Activated CD4-positive, alpha-beta memory T cell treated with anti-CD3 and anti-CD28 coated beads for 36 hours (primary cell): ENCODE data around the gene STON1. TPM values are rescaled to one million over a fixed set of nuclear protein-coding genes. Genes with fewer than 3 reads are reported as not detected.
"Not testable (repeated sequence)": the region's sequence is repeated elsewhere in the genome, so short reads cannot be mapped to it uniquely, and the experiment has no call there.

Experiments used
- CTCF ChIA-PET: fragments of 350-600 bp; sonication (Branson Sonifier 250); formaldehyde crosslinking; loops from one replicate; lab custom pipeline; 2021; ENCODE audit warnings: antibody characterized with exemption, inconsistent platforms; lab: Charles Lee
- POLR2A ChIA-PET: fragments of 350-600 bp; sonication (Branson Sonifier 250); formaldehyde crosslinking; loops from one replicate; lab custom pipeline; 2021; ENCODE audit warnings: antibody characterized with exemption; lab: Charles Lee
- DNase-seq: peaks from one replicate; pipeline ENCODE4 v3.0.0-alpha.2; 2020
- H3K27ac Mint-ChIP-seq: one replicate; pipeline ENCODE4 v1.8.0; 2021; ENCODE audit warnings: mixed read lengths
- H3K27me3 Mint-ChIP-seq: one replicate; pipeline ENCODE4 v1.8.0; 2021; ENCODE audit warnings: mixed read lengths
- H3K36me3 Mint-ChIP-seq: one replicate; pipeline ENCODE4 v1.8.0; 2021; ENCODE audit warnings: mixed read lengths
- H3K4me1 Mint-ChIP-seq: one replicate; pipeline ENCODE4 v1.8.0; 2021; ENCODE audit warnings: low read depth, mixed read lengths
- H3K4me3 Mint-ChIP-seq: one replicate; pipeline ENCODE4 v1.8.0; 2021; ENCODE audit warnings: mild to moderate bottlenecking, mixed read lengths
- H3K9me3 Mint-ChIP-seq: one replicate; pipeline ENCODE4 v1.8.0; 2021; ENCODE audit warnings: mixed read lengths
- intact Hi-C: fragments of 100-400 bp; cut with micrococcal nuclease; formaldehyde crosslinking; loops from one replicate; pipeline ENCODE4 v1.15.1; 2023
- total RNA-seq, 2 experiments: library from RNA; stranded (reverse); gene quantifications; one replicate each; pipeline ENCODE4 v1.2.3, GENCODE V29; 2021

Gene STON1
- total RNA-seq, 2 experiments from 2014 or later: 1.2 TPM

DNA sequence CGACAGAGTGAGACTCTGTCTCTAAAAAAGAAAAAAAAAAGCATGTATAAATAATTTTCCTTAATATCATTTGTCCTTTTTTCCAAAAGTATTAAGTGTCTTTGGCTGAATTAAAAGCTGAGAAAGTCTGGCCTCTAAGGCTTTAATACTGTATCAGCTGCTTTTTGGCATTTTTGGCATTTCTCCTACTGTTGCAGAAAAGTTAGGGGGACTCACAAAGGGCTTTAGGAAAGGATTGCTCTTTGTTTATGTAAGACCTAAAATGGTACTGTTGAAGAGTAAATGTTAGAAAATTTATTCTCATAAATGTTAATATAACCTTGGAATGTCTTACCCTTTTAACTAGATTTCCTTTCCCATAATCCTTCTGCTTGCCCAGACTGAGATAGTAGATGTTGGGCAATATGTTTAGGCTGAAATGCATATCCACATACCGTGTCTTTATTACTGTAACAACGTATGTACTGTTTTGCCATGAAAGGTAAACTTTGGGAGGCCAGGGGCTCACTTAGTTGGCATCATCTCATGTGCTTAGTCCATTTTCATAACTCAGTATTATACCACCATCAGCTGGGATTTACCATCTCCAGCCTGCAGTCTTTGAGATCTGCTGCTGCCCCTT is 18.0 kb upstream of the STON1 start:
- Mint-ChIP-seq H3K27ac (no peak overlapping the region), H3K4me1 (peaks cover 23% of the 10 kb centered on the region), H3K27me3 (no peaks in the 10 kb centered on the region), H3K36me3 (peaks cover 49% of the 10 kb centered on the region), H3K4me3 (no peak overlapping the region), H3K9me3 (no peaks in the 10 kb centered on the region)
- intact Hi-C loops: no loop called here
- no peak for DNase-seq
- CTCF ChIA-PET: no interaction called here
- POLR2A ChIA-PET: no interaction called here

DNA sequence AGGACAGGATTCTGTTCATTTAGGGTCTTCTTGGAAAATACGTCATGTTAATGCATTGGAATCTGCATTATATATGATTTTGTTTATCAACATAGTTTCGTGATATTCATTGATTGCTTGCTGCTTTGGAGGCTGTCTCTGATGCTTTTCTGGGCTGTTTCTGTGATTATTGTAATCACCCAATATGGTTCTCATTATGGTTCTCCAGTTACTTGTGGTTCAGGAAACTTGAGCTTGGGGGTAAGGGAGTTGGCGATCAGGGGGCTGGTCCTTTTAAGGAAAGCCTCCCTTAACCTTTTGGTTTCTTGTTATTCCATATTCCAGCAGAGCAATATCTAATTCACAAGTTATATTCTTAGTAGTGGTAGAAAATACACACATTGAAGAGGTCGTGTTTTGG is 17.4 kb upstream of the STON1 start:
- H3K36me3 Mint-ChIP-seq: peaks cover 50% of the 10 kb centered on the region
- POLR2A ChIA-PET: no interaction called here

DNA sequence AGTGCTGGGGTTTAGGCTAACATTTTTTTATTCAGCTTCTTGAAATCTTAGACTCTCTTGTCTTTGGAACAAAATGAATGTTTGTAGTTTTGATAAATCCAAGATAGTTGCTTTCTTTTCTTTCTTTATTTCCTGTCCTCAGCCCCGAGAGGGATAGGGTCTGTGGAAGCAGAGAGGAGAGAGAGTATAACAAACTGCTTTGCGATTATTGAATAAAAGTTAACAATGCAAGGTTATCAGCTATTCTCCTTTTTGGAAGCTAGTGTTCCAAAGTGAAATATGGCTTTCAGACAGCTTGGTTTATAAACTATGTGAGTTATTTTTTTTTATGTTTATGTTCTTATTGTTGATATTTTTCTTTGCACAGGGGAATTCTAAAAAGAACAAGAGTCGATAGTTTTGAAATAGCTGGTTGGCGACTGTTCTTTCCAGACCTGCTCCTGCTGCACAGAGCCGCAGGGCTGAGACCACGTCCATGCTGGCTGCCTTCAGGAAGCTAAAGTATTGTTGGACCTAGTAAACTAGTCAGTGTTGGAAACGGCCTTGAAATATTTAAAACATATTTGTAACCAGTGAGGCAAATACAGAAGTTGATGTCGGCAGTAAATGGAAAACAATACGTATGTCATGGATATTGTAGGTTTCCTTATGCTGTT is 15.5 kb upstream of the STON1 start:
- intact Hi-C loops: no loop called here
- Mint-ChIP-seq H3K4me3 (no peak overlapping the region), H3K4me1 (peaks cover 8% of the 10 kb centered on the region), H3K27ac (no peak overlapping the region), H3K27me3 (no peaks in the 10 kb centered on the region), H3K9me3 (no peaks in the 10 kb centered on the region), H3K36me3 (peaks cover 49% of the 10 kb centered on the region)
- CTCF ChIA-PET: interaction anchor here (0.5 kb wide), 1 partner anchor 1881 kb away, joined by 3 read pairs; no protein-coding TSS in a partner anchor
- POLR2A ChIA-PET: no interaction called here
- DNase-seq: no peak

More for the DNA sequence above, 17.4 kb upstream of the STON1 start:
- Mint-ChIP-seq H3K4me3 (no peak overlapping the region), H3K27ac (no peak overlapping the region), H3K9me3 (no peaks in the 10 kb centered on the region), H3K4me1 (peaks cover 21% of the 10 kb centered on the region), H3K27me3 (no peaks in the 10 kb centered on the region)
- intact Hi-C loops: no loop called here
- CTCF ChIA-PET: no interaction called here
- DNase-seq: no peak

DNA sequence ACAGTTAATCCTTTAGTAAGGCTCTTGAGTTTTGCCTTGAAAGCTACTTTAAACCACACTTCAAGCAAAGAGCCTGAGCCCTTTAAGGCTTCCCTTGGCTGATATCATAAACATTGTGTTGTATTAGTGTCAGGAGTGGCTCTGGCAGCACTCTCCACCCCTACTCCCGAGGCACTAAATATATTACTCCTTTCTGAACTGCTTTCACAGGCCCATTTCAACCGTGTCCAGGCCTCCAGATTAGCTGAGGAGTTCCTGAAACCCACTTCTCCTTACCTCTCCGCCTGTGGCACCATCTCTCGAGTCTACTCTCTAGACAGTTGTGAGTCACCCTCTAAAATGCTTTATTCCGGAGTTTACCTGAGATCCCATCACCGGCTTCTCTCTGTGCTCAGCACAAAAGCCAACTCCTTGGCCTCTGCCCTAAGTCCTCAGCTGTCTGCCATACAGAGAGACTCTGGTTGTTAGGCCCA is 14.4 kb upstream of the STON1 start:
- H3K4me3 Mint-ChIP-seq: no peak overlapping the region
- H3K27me3 Mint-ChIP-seq: no peaks in the 10 kb centered on the region
- H3K4me1 Mint-ChIP-seq: peaks cover under 1% of the 10 kb centered on the region
- intact Hi-C loops: no loop called here
- H3K36me3 Mint-ChIP-seq: peaks cover 44% of the 10 kb centered on the region
- POLR2A ChIA-PET: no interaction called here
- CTCF ChIA-PET: interaction anchor here (1.0 kb wide), 1 partner anchor 45 kb away, joined by 3 read pairs; no protein-coding TSS in a partner anchor
- H3K9me3 Mint-ChIP-seq: no peaks in the 10 kb centered on the region
- no peak for DNase-seq
- H3K27ac Mint-ChIP-seq: no peak overlapping the region

DNA sequence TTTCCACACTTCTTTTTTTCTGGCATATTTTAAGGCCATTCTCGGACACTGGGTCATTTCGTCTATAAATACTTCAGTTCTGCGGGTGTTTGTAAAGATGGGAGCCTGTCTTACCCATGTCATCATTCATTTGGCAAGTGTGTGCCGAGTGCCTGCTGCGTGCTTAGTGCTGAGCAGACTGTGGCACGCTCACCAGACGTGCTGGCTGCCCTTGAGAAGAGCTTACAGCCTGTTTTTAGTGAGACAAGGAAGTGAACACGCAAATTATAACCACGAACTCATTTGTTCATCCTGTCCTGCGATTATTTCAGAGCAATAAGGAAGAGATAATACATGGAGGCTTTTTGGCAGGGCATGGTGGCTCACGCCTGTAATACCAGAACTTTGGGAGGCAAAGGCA is 10.4 kb upstream of the STON1 start:
- intact Hi-C loops: no loop called here
- POLR2A ChIA-PET: no interaction called here
- H3K4me1 Mint-ChIP-seq: no peaks in the 10 kb centered on the region
- DNase-seq: no peak
- H3K9me3 Mint-ChIP-seq: no peaks in the 10 kb centered on the region
- no peak overlapping the region for H3K4me3 Mint-ChIP-seq
- no peak overlapping the region for H3K27ac Mint-ChIP-seq
- peaks cover 33% of the 10 kb centered on the region for H3K36me3 Mint-ChIP-seq
- no peaks in the 10 kb centered on the region for H3K27me3 Mint-ChIP-seq
- CTCF ChIA-PET: no interaction called here

DNA sequence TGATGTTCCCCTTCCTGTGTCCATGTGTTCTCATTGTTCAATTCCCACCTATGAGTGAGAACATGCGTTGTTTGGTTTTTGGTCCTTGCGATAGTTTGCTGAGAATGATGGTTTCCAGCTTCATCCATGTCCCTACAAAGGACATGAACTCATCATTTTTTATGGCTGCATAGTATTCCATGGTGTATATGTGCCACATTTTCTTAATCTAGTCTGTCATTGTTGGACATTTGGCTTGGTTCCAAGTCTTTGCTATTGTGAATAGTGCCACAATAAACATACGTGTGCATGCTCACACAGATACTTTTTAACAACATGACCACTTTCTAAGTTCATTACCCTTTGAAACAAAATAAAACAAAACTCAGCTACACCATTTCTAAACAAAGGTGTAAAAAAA is 5.2 kb upstream of the STON1 start:
- H3K4me3 Mint-ChIP-seq, CTCF ChIA-PET, H3K27ac Mint-ChIP-seq, intact Hi-C loops, DNase-seq, H3K9me3 Mint-ChIP-seq, H3K27me3 Mint-ChIP-seq, H3K4me1 Mint-ChIP-seq: not testable (repeated sequence)
- POLR2A ChIA-PET: interaction anchor here (0.6 kb wide), 1 partner anchor 263 kb away, joined by 5 read pairs; no protein-coding TSS in a partner anchor
- H3K36me3 Mint-ChIP-seq: peaks cover 15% of the 10 kb centered on the region

DNA sequence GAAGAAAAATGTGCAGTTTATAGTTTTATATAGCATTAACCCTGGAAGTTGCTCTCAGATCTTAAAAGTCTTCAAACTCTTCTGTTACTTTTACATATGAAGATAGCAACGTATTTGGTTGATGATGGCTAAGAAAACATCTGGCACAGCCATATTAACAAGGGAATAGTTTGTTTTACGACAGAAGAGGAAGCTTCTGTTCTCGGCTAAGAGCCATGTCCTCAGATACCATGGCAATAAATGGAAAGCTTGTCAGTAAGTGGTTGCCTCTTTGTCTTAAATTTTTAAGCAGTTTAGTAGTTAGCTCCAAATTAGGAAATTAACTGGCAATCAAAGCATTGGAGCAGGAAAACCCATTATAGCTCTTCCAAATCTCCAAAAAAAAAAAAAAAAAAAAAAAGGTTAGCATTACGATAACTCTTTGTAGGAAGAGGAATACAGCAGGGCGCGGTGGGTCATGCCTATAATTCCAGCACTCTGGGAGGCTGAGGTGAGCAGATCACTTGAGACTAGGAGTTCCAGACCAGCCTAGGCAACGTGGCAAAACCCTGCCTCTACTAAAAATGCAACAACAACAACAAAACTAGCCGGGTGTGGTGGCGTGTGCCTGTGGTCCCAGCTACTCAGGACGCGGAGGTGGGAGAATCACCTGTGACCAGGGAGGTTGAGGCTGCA is 4.5 kb upstream of the STON1 start:
- ChIA-PET CTCF (no interaction called here), POLR2A (interaction anchor here (0.6 kb wide), 1 partner anchor 264 kb away, joined by 5 read pairs; no protein-coding TSS in a partner anchor)
- Mint-ChIP-seq H3K36me3 (peaks cover 15% of the 10 kb centered on the region), H3K4me3 (no peak overlapping the region), H3K27ac (no peak overlapping the region), H3K9me3 (no peaks in the 10 kb centered on the region), H3K27me3 (no peaks in the 10 kb centered on the region), H3K4me1 (peaks cover 8% of the 10 kb centered on the region)
- intact Hi-C loops: no loop called here
- no peak for DNase-seq

DNA sequence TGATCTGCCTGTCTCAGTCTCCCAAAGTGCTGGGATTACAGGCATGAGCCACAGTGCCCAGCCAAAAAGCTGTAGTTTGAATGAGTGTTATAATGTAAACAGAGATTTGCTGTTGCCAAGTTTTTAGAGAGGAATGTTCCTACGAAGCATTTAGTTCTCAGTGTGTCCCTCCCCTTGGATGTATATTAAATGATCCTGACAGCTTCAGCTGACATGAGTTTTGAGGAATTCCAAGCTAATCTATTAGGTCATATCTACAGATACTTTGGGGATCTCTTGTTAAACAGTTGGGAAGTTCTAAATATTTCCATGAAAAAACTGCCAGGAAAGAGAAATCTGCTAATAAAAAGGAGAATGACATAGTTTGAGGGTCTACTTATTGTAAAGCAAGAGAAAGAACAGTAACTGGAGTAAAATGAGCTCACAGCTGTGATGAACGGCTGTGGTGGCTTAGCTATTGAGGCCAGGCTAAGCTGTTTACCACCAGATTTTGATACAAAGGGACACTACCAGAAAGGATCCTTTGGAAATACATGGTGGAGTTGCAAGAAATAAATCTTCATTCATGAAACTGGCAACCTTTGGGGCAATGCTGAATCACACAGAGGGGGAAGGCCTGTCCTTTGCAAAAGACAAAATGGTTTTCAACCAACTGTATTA is 2.6 kb upstream of the STON1 start:
- H3K36me3 Mint-ChIP-seq: peaks cover 7% of the 10 kb centered on the region
- no peaks in the 10 kb centered on the region for H3K27me3 Mint-ChIP-seq
- ChIA-PET CTCF (no interaction called here), POLR2A (no interaction called here)
- DNase-seq: no peak
- H3K4me3 Mint-ChIP-seq: no peak overlapping the region
- no peak overlapping the region for H3K27ac Mint-ChIP-seq
- intact Hi-C loops: no loop called here
- H3K4me1 Mint-ChIP-seq: peaks cover 17% of the 10 kb centered on the region
- no peaks in the 10 kb centered on the region for H3K9me3 Mint-ChIP-seq

DNA sequence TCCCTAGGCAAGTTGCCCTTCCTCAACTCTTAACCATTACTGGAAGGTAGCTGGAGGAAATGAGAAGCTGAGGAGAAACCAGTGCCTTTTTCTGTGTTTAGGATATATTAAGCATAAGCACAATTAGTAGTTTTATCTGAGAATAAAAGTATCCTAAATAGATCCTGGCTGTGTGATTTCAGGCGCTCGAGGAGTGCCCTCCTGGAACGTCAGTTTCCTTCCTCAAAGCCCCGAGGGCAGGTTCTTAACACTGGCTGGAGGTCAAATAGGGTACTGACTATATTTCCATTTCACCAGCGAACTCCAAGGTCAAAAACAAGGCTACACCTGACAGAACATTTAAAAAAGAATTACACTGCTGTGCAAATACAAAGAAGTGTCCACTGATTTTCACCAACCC is 1.5 kb upstream of the STON1 start:
- CTCF ChIA-PET: no interaction called here
- Mint-ChIP-seq H3K4me1 (peaks cover 17% of the 10 kb centered on the region), H3K36me3 (peaks cover 7% of the 10 kb centered on the region), H3K4me3 (no peak overlapping the region), H3K27me3 (no peaks in the 10 kb centered on the region), H3K9me3 (no peaks in the 10 kb centered on the region), H3K27ac (no peak overlapping the region)
- intact Hi-C loops: no loop called here
- no peak for DNase-seq
- POLR2A ChIA-PET: no interaction called here

DNA sequence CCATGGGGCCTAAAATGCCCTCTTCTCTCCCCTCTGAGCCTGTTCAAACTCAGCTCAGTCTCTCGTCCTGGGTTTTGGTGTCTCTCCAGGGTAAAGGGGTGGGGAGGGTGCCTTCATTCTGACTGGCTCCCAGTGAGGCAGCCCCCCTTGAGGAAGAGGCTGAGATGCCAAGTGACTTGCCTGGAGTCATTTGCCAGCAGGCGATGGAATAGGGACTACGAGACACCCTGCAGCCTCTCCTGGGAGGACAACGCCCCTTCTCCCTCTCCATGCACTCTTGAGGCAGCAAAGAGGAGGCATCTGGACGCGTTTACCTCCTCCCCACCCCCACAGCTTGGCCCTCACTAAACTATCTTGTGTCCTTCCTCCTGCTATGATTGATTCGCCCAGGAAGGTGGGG is 760 bp upstream of the STON1 start:
- no peak for DNase-seq
- intact Hi-C loops: no loop called here
- Mint-ChIP-seq H3K9me3 (no peaks in the 10 kb centered on the region), H3K27me3 (no peaks in the 10 kb centered on the region), H3K4me1 (peaks cover 17% of the 10 kb centered on the region), H3K27ac (no peak overlapping the region), H3K36me3 (peaks cover 7% of the 10 kb centered on the region), H3K4me3 (no peak overlapping the region)
- POLR2A ChIA-PET: no interaction called here
- CTCF ChIA-PET: no interaction called here

DNA sequence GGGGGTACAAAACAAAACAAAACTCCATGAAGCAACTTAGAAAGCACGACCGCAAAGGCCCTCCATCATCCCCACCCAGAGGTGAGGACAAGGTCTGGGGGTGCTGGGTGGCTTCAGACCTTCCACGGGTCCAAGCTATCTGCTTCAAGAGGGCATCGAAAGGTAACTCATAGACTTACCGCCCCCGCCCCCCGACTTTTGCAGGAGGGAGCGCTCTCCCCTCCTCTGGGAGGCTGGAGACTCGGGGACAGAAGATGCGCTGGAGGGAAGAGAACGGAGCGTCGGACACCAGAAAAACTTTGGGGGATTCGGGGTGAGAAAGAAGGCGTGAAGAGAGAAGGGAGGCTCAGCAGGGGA is 300 bp upstream of the STON1 start:
- intact Hi-C loops: no loop called here

DNA sequence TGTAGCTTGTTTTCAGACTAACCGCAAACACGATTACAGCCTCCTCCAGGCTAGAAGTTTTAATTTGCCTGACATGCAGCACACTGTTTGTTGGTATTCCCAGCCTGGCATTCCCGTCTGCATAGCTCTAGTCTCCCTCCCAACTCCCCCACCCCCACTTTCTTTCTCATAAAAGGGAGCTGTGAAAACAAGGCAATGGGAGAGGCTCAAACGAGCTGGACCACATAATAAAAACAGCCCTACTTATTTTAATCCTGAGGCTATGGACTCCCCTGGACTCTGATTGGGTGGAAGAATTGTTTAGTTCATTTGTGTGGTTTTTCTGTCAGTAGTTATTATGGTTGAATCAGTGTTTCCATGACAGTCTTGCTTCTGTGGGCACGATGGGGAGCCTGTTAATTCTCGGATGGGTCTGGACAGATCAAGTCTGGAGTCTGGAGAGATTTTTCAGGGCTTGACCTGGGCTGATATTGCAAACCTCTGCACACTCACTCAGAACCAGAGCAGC is 1.2 kb downstream of the STON1 start:
- Mint-ChIP-seq H3K27me3 (no peaks in the 10 kb centered on the region), H3K36me3 (peaks cover 1% of the 10 kb centered on the region), H3K4me3 (no peak overlapping the region), H3K4me1 (peaks cover 17% of the 10 kb centered on the region), H3K27ac (no peak overlapping the region), H3K9me3 (no peaks in the 10 kb centered on the region)
- intact Hi-C loops: no loop called here
- ChIA-PET POLR2A (no interaction called here), CTCF (interaction anchor here (1.7 kb wide), 1 partner anchor 16 kb away, joined by 3 read pairs; no protein-coding TSS in a partner anchor)
- no peak for DNase-seq

More for the DNA sequence above, 300 bp upstream of the STON1 start:
- H3K27ac Mint-ChIP-seq: no peak overlapping the region
- ChIA-PET CTCF (no interaction called here), POLR2A (no interaction called here)
- peak; percentile 25 for DNase-seq
- no peaks in the 10 kb centered on the region for H3K9me3 Mint-ChIP-seq
- H3K4me1 Mint-ChIP-seq: peaks cover 17% of the 10 kb centered on the region
- peak overlapping the region; percentile 80 for H3K4me3 Mint-ChIP-seq
- H3K36me3 Mint-ChIP-seq: peaks cover 7% of the 10 kb centered on the region
- H3K27me3 Mint-ChIP-seq: no peaks in the 10 kb centered on the region
